ENCODE data around the gene OSR1. TPM values are rescaled to one million over a fixed set of nuclear protein-coding genes. Genes with fewer than 3 reads are reported as not detected.

The OSR1 gene
- total and polyA plus RNA-seq, 10 of the 15 experiments (the other 5 are each of a cell fraction or from before 2014, with no cell fraction given), result not detected

GRCh38 chr2:19301706-19302105 lies 56.7 kb downstream of the OSR1 start:
- Histone ChIP-seq H3K79me2 (ENCODE audit: control insufficient read depth, insufficient read depth, low read length) (no peaks in the 10 kb centered on the region), H3K4me2 (ENCODE audit: control insufficient read depth, insufficient read depth) (no peak overlapping the region), H3K4me3 (no peak overlapping the region), H3K36me3 (ENCODE audit: control insufficient read depth in 2 of 2, insufficient read depth in 2 of 2, low read length in 1 of 2) (no peaks in the 10 kb centered on the region), H2AFZ (ENCODE audit: control insufficient read depth, low read depth, low read length) (no peak overlapping the region), H3K27ac (ENCODE audit: control insufficient read depth, insufficient read depth) (no peak overlapping the region), H4K20me1 (ENCODE audit: control insufficient read depth, insufficient read depth) (no peaks in the 10 kb centered on the region), H3K27me3 (replicated peaks in 1 of 2; ENCODE audit: control insufficient read depth in 2 of 2, insufficient read depth in 2 of 2, low read length in 1 of 2) (no peaks in the 10 kb centered on the region), H3K9me3 (replicated peaks; ENCODE audit: control insufficient read depth, insufficient read depth, low read length) (no peaks in the 10 kb centered on the region), H3K4me1 (ENCODE audit: control insufficient read depth, insufficient read depth, low read length) (no peaks in the 10 kb centered on the region), H3K9ac (ENCODE audit: control insufficient read depth, insufficient read depth, low read length) (no peak overlapping the region)
- BruUV-seq (replicated peaks), result no TSS peak
- TF ChIP-seq RAD21 (IDR thresholded peaks at IDR 0.05; ENCODE audit: insufficient read depth, low read depth, low read length) (no peak), CBX5 (IDR thresholded peaks at IDR 0.05; ENCODE audit: low read depth) (no peak), CEBPZ (IDR thresholded peaks at IDR 0.05; ENCODE audit: low read depth, low read length) (no peak), MEF2A (IDR thresholded peaks at IDR 0.05; ENCODE audit: insufficient read depth, low read depth, low read length) (no peak)
- ChIA-PET CTCF (no interaction called here), POLR2A (no interaction called here), RAD21 (ENCODE audit: unreplicated experiment) (no interaction called here), SMC1A (ENCODE audit: uncharacterized antibody, unreplicated experiment) (no interaction called here)
- intact Hi-C loops (cut with micrococcal nuclease; ENCODE audit: unreplicated experiment), result no loop called here
- DNase-seq (ENCODE audit: low read depth, low spot score) (no peak), ATAC-seq (no peak), FAIRE-seq (no peak)
- WGBS (ENCODE audit: insufficient coverage, insufficient replicate concordance, low lambda C conversion rate, missing lambda C conversion rate), result 48% methylated on average over 4 of the region's 4 CpGs
- in situ Hi-C loops (cut with MboI), result no loop called here

Small RNAs within 50 kb of the gene (microRNA-seq; reads per million reads assigned to microRNA genes)
- gene MIR4757, result not detected

Small RNAs within 50 kb of the gene (small RNA-seq; reads per million reads assigned to genes)
- not detected for gene MIR4757
